ENCODE results near the gene OTOG. TPM values are rescaled to one million over a fixed set of nuclear protein-coding genes. Genes with fewer than 3 reads are reported as not detected.

Gene OTOG
- total RNA-seq, 2 experiments from 2014 or later = not detected

DNA sequence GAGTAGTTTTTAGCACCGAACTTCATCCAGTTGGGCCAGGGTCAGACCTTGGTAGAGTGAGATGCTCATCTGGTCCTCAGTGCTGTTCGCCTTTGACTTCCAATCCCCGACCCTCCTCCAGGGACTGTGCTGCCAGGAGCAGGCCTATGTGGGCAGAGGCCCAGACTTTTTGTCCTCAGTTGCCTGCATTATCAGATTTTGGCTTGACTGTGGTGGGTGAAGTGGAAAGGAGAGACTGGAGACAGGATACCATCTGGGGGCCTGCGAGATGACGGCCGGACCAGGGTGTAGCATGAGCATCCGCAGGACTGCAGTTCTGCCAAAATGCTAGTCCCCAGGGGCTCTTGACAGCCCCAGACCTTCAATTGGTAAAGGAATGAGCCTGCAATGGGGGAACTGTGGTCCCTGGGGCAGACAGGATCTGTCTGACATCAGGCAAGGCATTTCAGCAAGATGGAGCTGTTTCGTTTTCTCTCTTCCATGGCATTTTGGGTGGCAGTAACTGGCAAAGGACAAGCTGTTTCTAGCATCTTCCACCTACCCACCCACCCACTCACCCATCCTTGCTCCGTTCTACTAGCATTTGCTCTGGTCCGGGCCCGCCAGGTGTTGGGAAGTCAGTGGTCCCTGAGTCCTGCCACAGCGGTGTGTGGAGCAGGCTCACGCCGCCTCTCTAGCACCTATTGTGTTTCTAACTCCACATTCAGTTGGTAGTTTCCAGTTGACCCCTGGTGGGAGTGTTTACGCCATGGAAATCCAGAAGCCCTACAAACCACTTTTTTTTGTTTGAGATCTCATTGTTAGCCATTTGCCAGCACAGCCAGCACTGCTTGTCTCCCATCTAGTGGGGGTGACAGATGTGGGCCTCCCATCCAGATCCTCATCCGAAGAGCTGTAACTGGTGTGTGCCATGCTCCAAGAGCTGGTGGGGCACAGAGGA is 53.5 kb downstream of the OTOG start:
- POLR2A ChIA-PET = no interaction called here
- Histone ChIP-seq H3K4me3 (ENCODE audit: low read length) (no peak overlapping the region), H3K36me3 (ENCODE audit: insufficient read depth, low read length) (no peaks in the 10 kb centered on the region), H3K9me3 (ENCODE audit: control insufficient read depth in 1 of 2, insufficient read depth in 1 of 2, low read length in 2 of 2) (no peaks in the 10 kb centered on the region), H3K4me1 (ENCODE audit: insufficient read depth, low read length) (no peaks in the 10 kb centered on the region), H3K27me3 (ENCODE audit: control insufficient read depth in 1 of 2, insufficient read depth in 2 of 2, low read length in 2 of 2) (peaks cover 0 to 4% of the 10 kb centered on the region in 2 experiments), H3K27ac (ENCODE audit: low read depth in 1 of 2, low read length in 2 of 2) (no peak overlapping the region)
- Mint-ChIP-seq H3K36me3 (ENCODE audit: low read depth) (no peaks in the 10 kb centered on the region), H3K4me3 (no peak overlapping the region), H3K9me3 (no peaks in the 10 kb centered on the region), H3K27me3 (no peaks in the 10 kb centered on the region), H3K4me1 (ENCODE audit: low read depth) (no peaks in the 10 kb centered on the region), H3K27ac (no peak overlapping the region)
- ATAC-seq (ENCODE audit: poor library complexity) (no peak), DNase-seq (no peak)
- CTCF ChIA-PET = no interaction called here
- intact Hi-C loops (cut with DNase I, micrococcal nuclease) = no loop called here
- TF ChIP-seq, protein P1, sequence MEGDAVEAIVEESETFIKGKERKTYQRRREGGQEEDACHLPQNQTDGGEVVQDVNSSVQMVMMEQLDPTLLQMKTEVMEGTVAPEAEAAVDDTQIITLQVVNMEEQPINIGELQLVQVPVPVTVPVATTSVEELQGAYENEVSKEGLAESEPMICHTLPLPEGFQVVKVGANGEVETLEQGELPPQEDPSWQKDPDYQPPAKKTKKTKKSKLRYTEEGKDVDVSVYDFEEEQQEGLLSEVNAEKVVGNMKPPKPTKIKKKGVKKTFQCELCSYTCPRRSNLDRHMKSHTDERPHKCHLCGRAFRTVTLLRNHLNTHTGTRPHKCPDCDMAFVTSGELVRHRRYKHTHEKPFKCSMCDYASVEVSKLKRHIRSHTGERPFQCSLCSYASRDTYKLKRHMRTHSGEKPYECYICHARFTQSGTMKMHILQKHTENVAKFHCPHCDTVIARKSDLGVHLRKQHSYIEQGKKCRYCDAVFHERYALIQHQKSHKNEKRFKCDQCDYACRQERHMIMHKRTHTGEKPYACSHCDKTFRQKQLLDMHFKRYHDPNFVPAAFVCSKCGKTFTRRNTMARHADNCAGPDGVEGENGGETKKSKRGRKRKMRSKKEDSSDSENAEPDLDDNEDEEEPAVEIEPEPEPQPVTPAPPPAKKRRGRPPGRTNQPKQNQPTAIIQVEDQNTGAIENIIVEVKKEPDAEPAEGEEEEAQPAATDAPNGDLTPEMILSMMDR (IDR thresholded peaks at IDR 0.05) = no peak

DNA sequence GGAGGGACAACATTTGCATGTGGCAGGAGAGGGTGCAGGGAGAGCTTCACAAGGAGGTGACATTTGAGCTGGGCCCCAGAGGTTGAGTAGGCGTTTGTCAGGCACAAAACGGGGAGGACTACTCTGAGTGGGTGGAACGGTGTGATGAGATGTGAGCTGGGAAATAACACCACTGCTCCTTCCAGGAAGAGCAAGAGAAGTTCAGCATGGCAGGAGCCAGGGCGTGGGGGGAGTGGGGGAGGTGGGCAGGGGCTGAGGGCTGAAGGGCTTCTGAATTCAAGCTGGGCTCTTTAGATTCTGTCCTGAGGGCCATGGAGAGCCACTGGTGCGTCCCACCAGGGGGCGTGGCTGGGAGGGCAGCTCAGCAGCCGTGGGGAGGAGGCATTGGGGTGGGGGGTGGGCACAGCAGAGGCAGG is 54.2 kb downstream of the OTOG start:
- DNase-seq = no peak
- TF ChIP-seq, protein P1 (IDR thresholded peaks at IDR 0.05) = no peak
- ChIA-PET POLR2A (no interaction called here), CTCF (no interaction called here)
- Mint-ChIP-seq H3K36me3 (ENCODE audit: low read depth) (no peaks in the 10 kb centered on the region), H3K27ac (no peak overlapping the region), H3K9me3 (no peaks in the 10 kb centered on the region), H3K4me3 (no peak overlapping the region), H3K4me1 (ENCODE audit: low read depth) (no peaks in the 10 kb centered on the region), H3K27me3 (no peaks in the 10 kb centered on the region)
- Histone ChIP-seq H3K4me3 (ENCODE audit: low read length) (no peak overlapping the region), H3K36me3 (ENCODE audit: insufficient read depth, low read length) (no peaks in the 10 kb centered on the region), H3K27me3 (ENCODE audit: control insufficient read depth in 1 of 2, insufficient read depth in 2 of 2, low read length in 2 of 2) (peaks cover 0 to 4% of the 10 kb centered on the region in 2 experiments), H3K4me1 (ENCODE audit: insufficient read depth, low read length) (no peaks in the 10 kb centered on the region), H3K9me3 (ENCODE audit: control insufficient read depth in 1 of 2, insufficient read depth in 1 of 2, low read length in 2 of 2) (no peaks in the 10 kb centered on the region), H3K27ac (ENCODE audit: low read depth in 1 of 2, low read length in 2 of 2) (no peak overlapping the region)
- intact Hi-C loops (cut with DNase I, micrococcal nuclease) = no loop called here
- ATAC-seq (ENCODE audit: poor library complexity) = no peak

DNA sequence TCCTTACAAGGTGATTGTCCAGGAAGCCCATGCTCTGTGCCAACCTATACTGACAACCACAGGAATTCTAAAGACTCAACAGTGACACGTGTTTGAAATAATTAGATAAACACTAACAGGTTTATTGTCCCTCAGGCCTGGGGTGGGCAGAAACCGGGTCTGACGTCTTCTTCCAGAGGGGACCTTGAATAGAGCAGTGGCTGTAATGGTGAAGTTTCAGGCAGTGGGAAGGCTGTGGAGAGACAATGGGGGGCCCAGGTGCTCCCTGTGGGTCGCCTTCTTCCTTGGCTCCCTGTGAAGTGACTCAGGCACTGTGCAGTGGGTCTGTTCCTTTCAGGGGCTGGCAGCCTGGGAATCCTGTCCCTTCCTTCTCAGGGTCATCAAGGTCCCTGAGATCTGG is 54.6 kb downstream of the OTOG start:
- no peak overlapping the region for H3K27ac Mint-ChIP-seq
- H3K9me3 Mint-ChIP-seq = no peaks in the 10 kb centered on the region
- Histone ChIP-seq H3K36me3 (ENCODE audit: insufficient read depth, low read length) (no peaks in the 10 kb centered on the region), H3K4me1 (ENCODE audit: insufficient read depth, low read length) (no peaks in the 10 kb centered on the region), H3K4me3 (ENCODE audit: low read length) (no peak overlapping the region), H3K9me3 (ENCODE audit: control insufficient read depth in 1 of 2, insufficient read depth in 1 of 2, low read length in 2 of 2) (no peaks in the 10 kb centered on the region), H3K27me3 (ENCODE audit: control insufficient read depth in 1 of 2, insufficient read depth in 2 of 2, low read length in 2 of 2) (peaks cover 0 to 4% of the 10 kb centered on the region in 2 experiments), H3K27ac (ENCODE audit: low read depth in 1 of 2, low read length in 2 of 2) (no peak overlapping the region)
- H3K27me3 Mint-ChIP-seq = no peaks in the 10 kb centered on the region
- TF ChIP-seq, protein P1 (IDR thresholded peaks at IDR 0.05) = no peak
- DNase-seq (no peak), ATAC-seq (ENCODE audit: poor library complexity) (no peak)
- POLR2A ChIA-PET = no interaction called here
- H3K36me3 Mint-ChIP-seq (ENCODE audit: low read depth) = no peaks in the 10 kb centered on the region
- intact Hi-C loops (cut with DNase I, micrococcal nuclease) = no loop called here
- CTCF ChIA-PET = no interaction called here
- no peak overlapping the region for H3K4me3 Mint-ChIP-seq
- H3K4me1 Mint-ChIP-seq (ENCODE audit: low read depth) = no peaks in the 10 kb centered on the region
